ENCODE data around the gene WFDC5. TPM values are rescaled to one million over a fixed set of nuclear protein-coding genes. Genes with fewer than 3 reads are reported as not detected.
"Not testable (repeated sequence)": the region's sequence is repeated elsewhere in the genome, so short reads cannot be mapped to it uniquely, and the experiment has no call there.

The WFDC5 gene
- total RNA-seq, 1 experiment from 2014 or later, result not detected

GRCh38 chr20:45149062-45149461, 34.1 kb upstream of the WFDC5 start:
- H3K9me3 Mint-ChIP-seq (ENCODE audit: unreplicated experiment), result no peaks in the 10 kb centered on the region
- H3K9me3 ChIP-seq, result no peaks in the 10 kb centered on the region; the same call in 1 of the 2 replicates
- H3K27me3 Mint-ChIP-seq (ENCODE audit: insufficient read depth, unreplicated experiment), result peaks cover 27% of the 10 kb centered on the region
- BruUV-seq (replicated peaks), result no TSS peak
- H3K4me3 Mint-ChIP-seq (ENCODE audit: unreplicated experiment), result no peak overlapping the region
- DNase-seq, result no peak
- intact Hi-C loops (cut with micrococcal nuclease; ENCODE audit: unreplicated experiment), result no loop called here
- no peaks in the 10 kb centered on the region for H3K36me3 ChIP-seq (ENCODE audit: control insufficient read depth, insufficient read depth, low read length)
- no peaks in the 10 kb centered on the region for H3K4me1 Mint-ChIP-seq (ENCODE audit: low read depth, unreplicated experiment)
- peaks cover 3% of the 10 kb centered on the region for H3K27me3 ChIP-seq (replicated peaks; ENCODE audit: control insufficient read depth, insufficient read depth, low read length)
- no peaks in the 10 kb centered on the region for H3K4me1 ChIP-seq
- no peak overlapping the region for H3K4me3 ChIP-seq (ENCODE audit: low read depth, low read length)
- H3K27ac Mint-ChIP-seq (ENCODE audit: unreplicated experiment), result no peak overlapping the region
- TF ChIP-seq CTCF (IDR thresholded peaks at IDR 0.05; ENCODE audit: insufficient read depth in 1 of 2, low read depth in 1 of 2, low read length in 1 of 2, severe bottlenecking in 1 of 2, unreplicated experiment in 1 of 2), result no peak
- no peaks in the 10 kb centered on the region for H3K36me3 Mint-ChIP-seq (ENCODE audit: insufficient read depth, unreplicated experiment)
- POLR2A ChIA-PET, result no interaction called here
- CTCF ChIA-PET, result interaction anchor here (0.9 kb wide), 1 partner anchor 80 kb away, joined by 3 read pairs; no protein-coding TSS in a partner anchor

- H3K27me3 Mint-ChIP-seq (ENCODE audit: insufficient read depth, unreplicated experiment), result peaks cover 12% of the 10 kb centered on the region
- TF ChIP-seq CTCF (IDR thresholded peaks at IDR 0.05; ENCODE audit: insufficient read depth in 1 of 2, low read depth in 1 of 2, low read length in 1 of 2, severe bottlenecking in 1 of 2, unreplicated experiment in 1 of 2), result no peak
- CTCF ChIA-PET, result interaction anchor here (2.8 kb wide), 1 partner anchor 150 kb away, joined by 19 read pairs; no protein-coding TSS in a partner anchor
- no peaks in the 10 kb centered on the region for H3K4me1 Mint-ChIP-seq (ENCODE audit: low read depth, unreplicated experiment)
- H3K27me3 ChIP-seq (replicated peaks; ENCODE audit: control insufficient read depth, insufficient read depth, low read length), result peaks cover 6% of the 10 kb centered on the region
- no peak for DNase-seq
- no peak overlapping the region for H3K4me3 Mint-ChIP-seq (ENCODE audit: unreplicated experiment)
- POLR2A ChIA-PET, result no interaction called here
- intact Hi-C loops (cut with micrococcal nuclease; ENCODE audit: unreplicated experiment), result no loop called here
- H3K27ac Mint-ChIP-seq (ENCODE audit: unreplicated experiment), result no peak overlapping the region
- H3K36me3 ChIP-seq (ENCODE audit: control insufficient read depth, insufficient read depth, low read length), result no peaks in the 10 kb centered on the region
- H3K9me3 Mint-ChIP-seq (ENCODE audit: unreplicated experiment), result no peaks in the 10 kb centered on the region
- H3K4me1 ChIP-seq, result peaks cover 7% of the 10 kb centered on the region
- no peak overlapping the region for H3K4me3 ChIP-seq (ENCODE audit: low read depth, low read length)
- peaks cover 2% of the 10 kb centered on the region; the same call in 1 of the 2 replicates for H3K9me3 ChIP-seq
- no TSS peak for BruUV-seq (replicated peaks)
- no peaks in the 10 kb centered on the region for H3K36me3 Mint-ChIP-seq (ENCODE audit: insufficient read depth, unreplicated experiment)
Observed at GRCh38 chr20:45140836-45141235, 25.9 kb upstream of the WFDC5 start.

GRCh38 chr20:45139733-45140375, 24.9 kb upstream of the WFDC5 start:
- H3K27ac Mint-ChIP-seq (ENCODE audit: unreplicated experiment), result not testable (repeated sequence)

More at GRCh38 chr20:45139733-45140375, 24.9 kb upstream of the WFDC5 start:
- H3K27me3 Mint-ChIP-seq (ENCODE audit: insufficient read depth, unreplicated experiment); BruUV-seq (replicated peaks); POLR2A ChIA-PET; DNase-seq; H3K9me3 Mint-ChIP-seq (ENCODE audit: unreplicated experiment); H3K27me3 ChIP-seq (replicated peaks; ENCODE audit: control insufficient read depth, insufficient read depth, low read length); H3K4me3 Mint-ChIP-seq (ENCODE audit: unreplicated experiment); H3K36me3 Mint-ChIP-seq (ENCODE audit: insufficient read depth, unreplicated experiment); H3K9me3 ChIP-seq; H3K4me3 ChIP-seq (ENCODE audit: low read depth, low read length); H3K36me3 ChIP-seq (ENCODE audit: control insufficient read depth, insufficient read depth, low read length); H3K4me1 Mint-ChIP-seq (ENCODE audit: low read depth, unreplicated experiment); H3K4me1 ChIP-seq: not testable (repeated sequence)
- intact Hi-C loops (cut with micrococcal nuclease; ENCODE audit: unreplicated experiment), result loop anchor here (1.0 kb wide), 1 partner anchor 151 kb away; no protein-coding TSS in a partner anchor
- CTCF ChIA-PET, result interaction anchor here (0.5 to 2.8 kb wide), 8 partner anchors 10 to 351 kb away, joined by 3 to 20 read pairs (median 6); no protein-coding TSS in a partner anchor

Measured in Caco-2 (cell line).